GM12878 (cell line): Measurements from ENCODE around the gene PRRC2B. TPM values are rescaled to one million over a fixed set of nuclear protein-coding genes. Genes with fewer than 3 reads are reported as not detected.

ENCODE experiments used
- CHD4 ChIP-seq: fragments of 200-600 bp; sonication (generic); IDR thresholded peaks from 2 replicates; pipeline ENCODE4 v1.6.1; 2016; ENCODE audit warnings: mild to moderate bottlenecking
- CTCF ChIP-seq, 3 experiments: IDR thresholded peaks in 2 of 3; conservative IDR thresholded peaks in 1 of 3; 2 replicates each; pipeline ENCODE4 v1.5.1; 2011; ENCODE audit warnings: low read depth in 3 of 3, low read length in 3 of 3, mild to moderate bottlenecking in 3 of 3, control low read depth in 2 of 3, moderate library complexity in 2 of 3, inconsistent platforms in 1 of 3, mixed read lengths in 1 of 3; ENCODE audit not compliant: control insufficient read depth in 2 of 3, insufficient read depth in 1 of 3; ENCODE audit errors: extremely low read depth in 1 of 3
- EGR1 ChIP-seq, 2 experiments: IDR thresholded peaks; 1 replicate in 1 of 2; 2 replicates in 1 of 2; pipeline ENCODE4 v1.6.1; 2011 to 2012; ENCODE audit warnings: low read depth in 2 of 2, low read length in 2 of 2, borderline replicate concordance in 1 of 2, mild to moderate bottlenecking in 1 of 2, moderate library complexity in 1 of 2
- HCFC1 ChIP-seq: fragments of 150-350 bp; IDR thresholded peaks from 2 replicates; pipeline ENCODE4 v1.6.1; 2014; ENCODE audit warnings: low read length
- KLF5 ChIP-seq: fragments of 450-650 bp; IDR thresholded peaks from 2 replicates; pipeline ENCODE4 v1.6.1; 2014; ENCODE audit warnings: mild to moderate bottlenecking; ENCODE audit not compliant: partially characterized antibody
- NFXL1 ChIP-seq: fragments of 450-650 bp; IDR thresholded peaks from 2 replicates; pipeline ENCODE4 v1.6.1; 2017; ENCODE audit warnings: antibody characterized with exemption, mild to moderate bottlenecking, borderline replicate concordance
- POLR2AphosphoS5 ChIP-seq: IDR thresholded peaks from 2 replicates; pipeline ENCODE4 v1.6.1; 2011; ENCODE audit warnings: mild to moderate bottlenecking, low read length, inconsistent platforms
- SMARCA5 ChIP-seq: fragments of 450-650 bp; IDR thresholded peaks from 2 replicates; pipeline ENCODE4 v1.6.1; 2017; ENCODE audit warnings: mild to moderate bottlenecking
- TARDBP ChIP-seq: IDR thresholded peaks from 2 replicates; pipeline ENCODE4 v1.6.1; 2016; ENCODE audit warnings: borderline replicate concordance
- TCF12 ChIP-seq: IDR thresholded peaks from 2 replicates; pipeline ENCODE4 v1.6.1; 2011; ENCODE audit warnings: low read depth, mild to moderate bottlenecking, low read length
- TCF3 ChIP-seq: IDR thresholded peaks from 2 replicates; pipeline ENCODE4 v1.6.1; 2012; ENCODE audit warnings: low read depth, mild to moderate bottlenecking, low read length, borderline replicate concordance; ENCODE audit not compliant: insufficient read depth
- ZBTB11 ChIP-seq: fragments of 450-650 bp; formaldehyde crosslinking; IDR thresholded peaks from 2 replicates; pipeline ENCODE4 v1.5.0; 2022; ENCODE audit warnings: mild to moderate bottlenecking, missing genetic modification characterization
- polyA plus RNA-seq, 11 experiments: library from polyadenylated mRNA; depleted of rRNA in 4 of 11; unstranded in 6 of 11; stranded (reverse) in 5 of 11; fragments of >200 nt; fragmentation: Nextera tagmentation in 4 of 11; fragmentation: Illumina TruSeq in 1 of 11; extraction: Ambion mirVana in 4 of 11; extraction: Trizol in 1 of 11; gene quantifications; 1 replicate in 1 of 11; 2 replicates in 10 of 11; pipeline versions ENCODE4 v1.2.1 to v1.2.3, GENCODE V29; 2011 to 2016; ENCODE audit warnings: inconsistent platforms in 2 of 11, missing spikeins in 2 of 11, low read depth in 1 of 11
- total RNA-seq, 4 experiments: library from RNA; depleted of rRNA in 3 of 4; stranded (reverse); fragments of >200 nt in 3 of 4; fragmentation: Illumina TruSeq in 1 of 4; extraction: Trizol in 1 of 4; gene quantifications; 2 replicates each; pipeline versions ENCODE4 v1.2.1 to v1.2.3, GENCODE V29; 2013 to 2021
- TF ChIP-seq, protein P1 (sequence below): IDR thresholded peaks from 2 replicates; pipeline ENCODE4 v1.6.1; 2012; ENCODE audit warnings: mild to moderate bottlenecking, low read depth, low read length
- TF ChIP-seq, protein P2 (sequence below): fragments of 450-650 bp; IDR thresholded peaks from 2 replicates; pipeline ENCODE4 v1.6.1; 2017; ENCODE audit warnings: mild to moderate bottlenecking, low read depth, inconsistent platforms; ENCODE audit not compliant: poor library complexity, severe bottlenecking
- TF ChIP-seq, protein P3 (sequence below): IDR thresholded peaks from 2 replicates; pipeline ENCODE4 v1.6.1; 2011; ENCODE audit warnings: borderline replicate concordance, low read depth, mild to moderate bottlenecking, moderate library complexity, low read length; ENCODE audit not compliant: insufficient read depth, poor library complexity, severe bottlenecking

PRRC2B gene
- total and polyA plus RNA-seq, 10 of the 15 experiments (the other 5 are each of a cell fraction or from before 2014, with no cell fraction given): 0.84 to 155 (median 28.7) TPM

GRCh38 chr9:131395157-131396098 is 1.5 kb downstream of the PRRC2B start (continued):
- TF ChIP-seq, protein P1, sequence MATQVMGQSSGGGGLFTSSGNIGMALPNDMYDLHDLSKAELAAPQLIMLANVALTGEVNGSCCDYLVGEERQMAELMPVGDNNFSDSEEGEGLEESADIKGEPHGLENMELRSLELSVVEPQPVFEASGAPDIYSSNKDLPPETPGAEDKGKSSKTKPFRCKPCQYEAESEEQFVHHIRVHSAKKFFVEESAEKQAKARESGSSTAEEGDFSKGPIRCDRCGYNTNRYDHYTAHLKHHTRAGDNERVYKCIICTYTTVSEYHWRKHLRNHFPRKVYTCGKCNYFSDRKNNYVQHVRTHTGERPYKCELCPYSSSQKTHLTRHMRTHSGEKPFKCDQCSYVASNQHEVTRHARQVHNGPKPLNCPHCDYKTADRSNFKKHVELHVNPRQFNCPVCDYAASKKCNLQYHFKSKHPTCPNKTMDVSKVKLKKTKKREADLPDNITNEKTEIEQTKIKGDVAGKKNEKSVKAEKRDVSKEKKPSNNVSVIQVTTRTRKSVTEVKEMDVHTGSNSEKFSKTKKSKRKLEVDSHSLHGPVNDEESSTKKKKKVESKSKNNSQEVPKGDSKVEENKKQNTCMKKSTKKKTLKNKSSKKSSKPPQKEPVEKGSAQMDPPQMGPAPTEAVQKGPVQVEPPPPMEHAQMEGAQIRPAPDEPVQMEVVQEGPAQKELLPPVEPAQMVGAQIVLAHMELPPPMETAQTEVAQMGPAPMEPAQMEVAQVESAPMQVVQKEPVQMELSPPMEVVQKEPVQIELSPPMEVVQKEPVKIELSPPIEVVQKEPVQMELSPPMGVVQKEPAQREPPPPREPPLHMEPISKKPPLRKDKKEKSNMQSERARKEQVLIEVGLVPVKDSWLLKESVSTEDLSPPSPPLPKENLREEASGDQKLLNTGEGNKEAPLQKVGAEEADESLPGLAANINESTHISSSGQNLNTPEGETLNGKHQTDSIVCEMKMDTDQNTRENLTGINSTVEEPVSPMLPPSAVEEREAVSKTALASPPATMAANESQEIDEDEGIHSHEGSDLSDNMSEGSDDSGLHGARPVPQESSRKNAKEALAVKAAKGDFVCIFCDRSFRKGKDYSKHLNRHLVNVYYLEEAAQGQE: no peak
- TF ChIP-seq TARDBP: no peak
- TF ChIP-seq TCF12: no peak
- TF ChIP-seq POLR2AphosphoS5: no peak; the same call in 1 of the 2 replicates
- no peak for TF ChIP-seq NFXL1
- no peak for TF ChIP-seq SMARCA5
- no peak for TF ChIP-seq CHD4
- no peak for TF ChIP-seq ZBTB11 (CRISPR knock-in tag)
- TF ChIP-seq KLF5: no peak
- TF ChIP-seq EGR1 (IDR thresholded peaks at IDR 0.05; ENCODE audit: borderline replicate concordance in 1 of 2, low read depth in 2 of 2, low read length in 2 of 2): no peak
- no peak; a peak in 1 of 6 replicates for TF ChIP-seq CTCF (IDR thresholded peaks at IDR 0.05 in 2 of 3, conservative IDR thresholded peaks at IDR 0.05 in 1 of 3; ENCODE audit: control insufficient read depth in 2 of 3, extremely low read depth in 1 of 3, insufficient read depth in 1 of 3, low read depth in 3 of 3, low read length in 3 of 3)
- TF ChIP-seq, protein P2, sequence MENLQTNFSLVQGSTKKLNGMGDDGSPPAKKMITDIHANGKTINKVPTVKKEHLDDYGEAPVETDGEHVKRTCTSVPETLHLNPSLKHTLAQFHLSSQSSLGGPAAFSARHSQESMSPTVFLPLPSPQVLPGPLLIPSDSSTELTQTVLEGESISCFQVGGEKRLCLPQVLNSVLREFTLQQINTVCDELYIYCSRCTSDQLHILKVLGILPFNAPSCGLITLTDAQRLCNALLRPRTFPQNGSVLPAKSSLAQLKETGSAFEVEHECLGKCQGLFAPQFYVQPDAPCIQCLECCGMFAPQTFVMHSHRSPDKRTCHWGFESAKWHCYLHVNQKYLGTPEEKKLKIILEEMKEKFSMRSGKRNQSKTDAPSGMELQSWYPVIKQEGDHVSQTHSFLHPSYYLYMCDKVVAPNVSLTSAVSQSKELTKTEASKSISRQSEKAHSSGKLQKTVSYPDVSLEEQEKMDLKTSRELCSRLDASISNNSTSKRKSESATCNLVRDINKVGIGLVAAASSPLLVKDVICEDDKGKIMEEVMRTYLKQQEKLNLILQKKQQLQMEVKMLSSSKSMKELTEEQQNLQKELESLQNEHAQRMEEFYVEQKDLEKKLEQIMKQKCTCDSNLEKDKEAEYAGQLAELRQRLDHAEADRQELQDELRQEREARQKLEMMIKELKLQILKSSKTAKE: peak; percentile 60
- TF ChIP-seq TCF3: no peak
- TF ChIP-seq, protein P3, sequence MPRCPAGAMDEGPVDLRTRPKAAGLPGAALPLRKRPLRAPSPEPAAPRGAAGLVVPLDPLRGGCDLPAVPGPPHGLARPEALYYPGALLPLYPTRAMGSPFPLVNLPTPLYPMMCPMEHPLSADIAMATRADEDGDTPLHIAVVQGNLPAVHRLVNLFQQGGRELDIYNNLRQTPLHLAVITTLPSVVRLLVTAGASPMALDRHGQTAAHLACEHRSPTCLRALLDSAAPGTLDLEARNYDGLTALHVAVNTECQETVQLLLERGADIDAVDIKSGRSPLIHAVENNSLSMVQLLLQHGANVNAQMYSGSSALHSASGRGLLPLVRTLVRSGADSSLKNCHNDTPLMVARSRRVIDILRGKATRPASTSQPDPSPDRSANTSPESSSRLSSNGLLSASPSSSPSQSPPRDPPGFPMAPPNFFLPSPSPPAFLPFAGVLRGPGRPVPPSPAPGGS: no peak
- no peak for TF ChIP-seq HCFC1
